Panc1 (cell line): ENCODE measurements around the gene AKR1B1. TPM values are rescaled to one million over a fixed set of nuclear protein-coding genes. Genes with fewer than 3 reads are reported as not detected.

Experiments
- ATAC-seq: fragments of 200-7000 bp; cut with Tn5 transposase; 2 replicates; pipeline ENCODE4 v1.9.1; 2020; ENCODE audit warnings: mild to moderate bottlenecking, moderate library complexity
- BruUV-seq: library from RNA; stranded (reverse); fragments of 400-500 nt; replicated peaks from 2 replicates; lab custom pipeline; 2021; lab: Mats Ljungman, UMichigan
- CTCF ChIA-PET: fragments of 300-600 bp; sonication (Branson Sonifier 250); formaldehyde crosslinking; loops from one replicate; lab custom pipeline; 2022; ENCODE audit warnings: antibody characterized with exemption; lab: Charles Lee
- POLR2A ChIA-PET: fragments of 300-600 bp; sonication (Branson Sonifier 250); formaldehyde crosslinking; loops from one replicate; lab custom pipeline; 2022; ENCODE audit warnings: antibody characterized with exemption; lab: Charles Lee
- DNase-seq: peaks from one replicate; pipeline ENCODE4 v3.0.0-alpha.2; 2010; ENCODE audit warnings: low read depth, low spot score
- H3K27ac ChIP-seq: 2 replicates; pipeline ENCODE4 v1.5.1; 2011; ENCODE audit warnings: mild to moderate bottlenecking, low read length, inconsistent platforms
- H3K27me3 ChIP-seq: fragments of 200-500 bp; sonication (Bioruptor generic); 2 replicates; pipeline ENCODE4 v1.6.0; 2014; ENCODE audit warnings: low read length, inconsistent platforms; ENCODE audit not compliant: control insufficient read depth, insufficient read depth
- H3K36me3 ChIP-seq: fragments of 200-500 bp; sonication (Bioruptor generic); 2 replicates; pipeline ENCODE4 v1.5.1; 2014; ENCODE audit warnings: inconsistent platforms, mild to moderate bottlenecking, low read length, moderate library complexity; ENCODE audit not compliant: control insufficient read depth, insufficient read depth
- H3K4me1 ChIP-seq: 2 replicates; pipeline ENCODE4 v1.5.1; 2011; ENCODE audit warnings: inconsistent platforms, mild to moderate bottlenecking, low read length, moderate library complexity; ENCODE audit not compliant: control insufficient read depth, insufficient read depth
- H3K4me3 ChIP-seq, 2 experiments: 2 replicates each; pipeline ENCODE4 v1.5.1; 2011 to 2012; ENCODE audit warnings: low read depth in 2 of 2, low read length in 2 of 2, mild to moderate bottlenecking in 2 of 2, inconsistent platforms in 1 of 2, moderate library complexity in 1 of 2
- H3K9me3 ChIP-seq: fragments of 200-500 bp; sonication (Bioruptor generic); 2 replicates; pipeline ENCODE4 v1.5.1; 2014; ENCODE audit warnings: low read depth, mild to moderate bottlenecking, inconsistent platforms, low read length, moderate library complexity; ENCODE audit not compliant: control insufficient read depth, insufficient read depth
- CTCF ChIP-seq: fragments of 450-650 bp; IDR thresholded peaks from 2 replicates; pipeline ENCODE4 v1.5.1; 2017; ENCODE audit warnings: mild to moderate bottlenecking
- POLR2AphosphoS5 ChIP-seq: IDR thresholded peaks from 2 replicates; pipeline ENCODE4 v1.6.1; 2012; ENCODE audit warnings: mild to moderate bottlenecking, low read depth, low read length, moderate library complexity
- SIN3A ChIP-seq: IDR thresholded peaks from 2 replicates; pipeline ENCODE4 v1.6.1; 2012; ENCODE audit warnings: low read depth, mild to moderate bottlenecking, low read length, moderate library complexity, borderline replicate concordance; ENCODE audit not compliant: insufficient read depth
- TCF7L2 ChIP-seq: IDR thresholded peaks from 2 replicates; pipeline ENCODE4 v1.6.1; 2011; ENCODE audit warnings: mild to moderate bottlenecking, low read depth, low read length, inconsistent platforms
- in situ Hi-C: cut with HindIII; loops from 2 replicates; pipeline ENCODE4 v1.10.0; 2016; ENCODE audit warnings: low sequenced_read_pairs, low pct_unique_long_range_greater_than_20kb
- intact Hi-C: fragments of 100-400 bp; cut with micrococcal nuclease; formaldehyde crosslinking; loops from one replicate; pipeline ENCODE4 v1.10.0; 2022; ENCODE audit not compliant: unreplicated experiment
- total RNA-seq: library from RNA; stranded (reverse); gene quantifications from one replicate; pipeline ENCODE4 v1.2.1, GENCODE V29; 2021; ENCODE audit not compliant: unreplicated experiment
- TF ChIP-seq, protein P1 (sequence below), 2 experiments: IDR thresholded peaks; 2 replicates each; pipeline ENCODE4 v1.6.1; 2011 to 2012; ENCODE audit warnings: low read depth in 2 of 2, control low read depth in 1 of 2, low read length in 1 of 2, mild to moderate bottlenecking in 1 of 2, moderate library complexity in 1 of 2; ENCODE audit not compliant: insufficient read depth in 1 of 2

AKR1B1 gene
- total RNA-seq, 1 experiment from 2014 or later = 83.2 TPM

DNA sequence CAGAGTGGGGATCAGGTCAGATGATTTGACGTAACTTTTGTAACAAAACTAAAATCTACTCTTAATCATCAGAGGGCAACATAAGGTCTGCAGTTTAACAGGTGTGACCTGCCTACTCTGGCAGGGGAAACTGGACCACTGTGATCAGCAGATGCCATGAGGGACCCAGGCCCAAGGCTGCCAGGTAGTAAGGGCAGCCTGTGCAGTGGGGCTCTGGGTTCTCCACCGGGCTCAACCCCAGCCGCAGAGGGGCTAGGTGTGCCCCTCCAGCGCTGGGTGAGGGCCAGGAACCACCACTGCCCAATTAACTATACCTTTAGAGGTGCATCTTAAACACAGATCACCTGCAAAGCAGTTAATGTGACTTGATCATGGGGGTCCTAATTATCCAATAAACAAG lies 17.6 kb downstream of the AKR1B1 start:
- intact Hi-C loops (no loop called here), in situ Hi-C loops (no loop called here)
- H3K27me3 ChIP-seq = no peaks in the 10 kb centered on the region
- CTCF ChIA-PET = no interaction called here
- no peak overlapping the region for H3K4me3 ChIP-seq
- POLR2A ChIA-PET = no interaction called here
- no peaks in the 10 kb centered on the region; the same call in 1 of the 2 replicates for H3K36me3 ChIP-seq
- no peaks in the 10 kb centered on the region for H3K9me3 ChIP-seq
- no peak overlapping the region for H3K27ac ChIP-seq
- ATAC-seq (no peak), DNase-seq (no peak)
- no peak for TF ChIP-seq TCF7L2
- TF ChIP-seq CTCF = no peak
- no peak for TF ChIP-seq SIN3A
- TF ChIP-seq POLR2AphosphoS5 = no peak
- TF ChIP-seq, protein P1, sequence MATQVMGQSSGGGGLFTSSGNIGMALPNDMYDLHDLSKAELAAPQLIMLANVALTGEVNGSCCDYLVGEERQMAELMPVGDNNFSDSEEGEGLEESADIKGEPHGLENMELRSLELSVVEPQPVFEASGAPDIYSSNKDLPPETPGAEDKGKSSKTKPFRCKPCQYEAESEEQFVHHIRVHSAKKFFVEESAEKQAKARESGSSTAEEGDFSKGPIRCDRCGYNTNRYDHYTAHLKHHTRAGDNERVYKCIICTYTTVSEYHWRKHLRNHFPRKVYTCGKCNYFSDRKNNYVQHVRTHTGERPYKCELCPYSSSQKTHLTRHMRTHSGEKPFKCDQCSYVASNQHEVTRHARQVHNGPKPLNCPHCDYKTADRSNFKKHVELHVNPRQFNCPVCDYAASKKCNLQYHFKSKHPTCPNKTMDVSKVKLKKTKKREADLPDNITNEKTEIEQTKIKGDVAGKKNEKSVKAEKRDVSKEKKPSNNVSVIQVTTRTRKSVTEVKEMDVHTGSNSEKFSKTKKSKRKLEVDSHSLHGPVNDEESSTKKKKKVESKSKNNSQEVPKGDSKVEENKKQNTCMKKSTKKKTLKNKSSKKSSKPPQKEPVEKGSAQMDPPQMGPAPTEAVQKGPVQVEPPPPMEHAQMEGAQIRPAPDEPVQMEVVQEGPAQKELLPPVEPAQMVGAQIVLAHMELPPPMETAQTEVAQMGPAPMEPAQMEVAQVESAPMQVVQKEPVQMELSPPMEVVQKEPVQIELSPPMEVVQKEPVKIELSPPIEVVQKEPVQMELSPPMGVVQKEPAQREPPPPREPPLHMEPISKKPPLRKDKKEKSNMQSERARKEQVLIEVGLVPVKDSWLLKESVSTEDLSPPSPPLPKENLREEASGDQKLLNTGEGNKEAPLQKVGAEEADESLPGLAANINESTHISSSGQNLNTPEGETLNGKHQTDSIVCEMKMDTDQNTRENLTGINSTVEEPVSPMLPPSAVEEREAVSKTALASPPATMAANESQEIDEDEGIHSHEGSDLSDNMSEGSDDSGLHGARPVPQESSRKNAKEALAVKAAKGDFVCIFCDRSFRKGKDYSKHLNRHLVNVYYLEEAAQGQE (IDR thresholded peaks at IDR 0.05; ENCODE audit: insufficient read depth in 1 of 2, low read depth in 2 of 2, low read length in 1 of 2) = no peak
- no peaks in the 10 kb centered on the region for H3K4me1 ChIP-seq
- no TSS peak for BruUV-seq

- in situ Hi-C loops = no loop called here
- POLR2A ChIA-PET = no interaction called here
- no peak for ATAC-seq
These were observed 18.4 kb downstream of the AKR1B1 start for GRCh38 chr7:134440476-134440875.

More at GRCh38 chr7:134440476-134440875, 18.4 kb downstream of the AKR1B1 start:
- no TSS peak for BruUV-seq
- Histone ChIP-seq H3K27me3 (no peaks in the 10 kb centered on the region), H3K27ac (no peak overlapping the region), H3K4me3 (no peak overlapping the region), H3K36me3 (no peaks in the 10 kb centered on the region; the same call in 1 of the 2 replicates), H3K9me3 (no peaks in the 10 kb centered on the region), H3K4me1 (no peaks in the 10 kb centered on the region)
- TF ChIP-seq TCF7L2 (no peak), CTCF (no peak), POLR2AphosphoS5 (no peak), SIN3A (no peak)
- TF ChIP-seq, protein P1 (IDR thresholded peaks at IDR 0.05; ENCODE audit: insufficient read depth in 1 of 2, low read depth in 2 of 2, low read length in 1 of 2) = no peak
- no peak for DNase-seq
- CTCF ChIA-PET = no interaction called here
- intact Hi-C loops = no loop called here
